DND-41 (cell line): Measurements from ENCODE around the gene CLP1.

ENCODE experiments used
- ATAC-seq: fragments of 200-7000 bp; cut with Tn5 transposase; 3 replicates; pipeline ENCODE4 v1.9.1; 2021; ENCODE audit warnings: low read depth; ENCODE audit not compliant: insufficient read depth
- DNase-seq: peaks from one replicate; pipeline ENCODE4 v3.0.0-alpha.2; 2020
- H2AFZ ChIP-seq: 2 replicates; pipeline ENCODE4 v1.6.0; 2012; ENCODE audit warnings: low read depth, low read length
- H3K27ac ChIP-seq: 2 replicates; pipeline ENCODE4 v1.5.1; 2012; ENCODE audit warnings: low read length, inconsistent platforms
- H3K27me3 ChIP-seq: fragments of 200-600 bp; sonication (generic); 2 replicates; pipeline ENCODE4 v1.6.0; 2012; ENCODE audit warnings: low read length, mild to moderate bottlenecking, inconsistent platforms; ENCODE audit not compliant: insufficient read depth, poor library complexity
- H3K36me3 ChIP-seq: 2 replicates; pipeline ENCODE4 v1.5.1; 2012; ENCODE audit warnings: low read length, inconsistent platforms; ENCODE audit not compliant: insufficient read depth
- H3K4me1 ChIP-seq: 2 replicates; pipeline ENCODE4 v1.5.1; 2012; ENCODE audit warnings: mild to moderate bottlenecking, low read length; ENCODE audit not compliant: insufficient read depth
- H3K4me2 ChIP-seq: 2 replicates; pipeline ENCODE4 v1.6.0; 2012; ENCODE audit warnings: mild to moderate bottlenecking, moderate library complexity, low read length, inconsistent platforms; ENCODE audit not compliant: insufficient read depth
- H3K4me3 ChIP-seq, 2 experiments: fragments of 200-600 bp in 1 of 2; shearing (Covaris generic) in 1 of 2; 2 replicates each; pipeline ENCODE4 v1.5.1; 2012 to 2016; ENCODE audit warnings: inconsistent platforms in 2 of 2, low read length in 2 of 2, mild to moderate bottlenecking in 2 of 2, low read depth in 1 of 2, moderate library complexity in 1 of 2
- H3K79me2 ChIP-seq: 2 replicates; pipeline ENCODE4 v1.6.0; 2012; ENCODE audit warnings: low read length, inconsistent platforms; ENCODE audit not compliant: insufficient read depth
- H3K9ac ChIP-seq: 2 replicates; pipeline ENCODE4 v1.6.0; 2012; ENCODE audit warnings: low read depth, mild to moderate bottlenecking, inconsistent platforms, low read length, moderate library complexity
- H3K9me3 ChIP-seq: 2 replicates; pipeline ENCODE4 v1.5.1; 2012; ENCODE audit warnings: low read length, moderate library complexity, mild to moderate bottlenecking, inconsistent platforms; ENCODE audit not compliant: insufficient read depth, severe bottlenecking
- H4K20me1 ChIP-seq: 2 replicates; pipeline ENCODE4 v1.6.0; 2012; ENCODE audit warnings: low read length; ENCODE audit not compliant: insufficient read depth
- EZH2 ChIP-seq: IDR thresholded peaks from 3 replicates; pipeline ENCODE4 v1.6.1; 2012; ENCODE audit warnings: borderline replicate concordance, low read depth, mild to moderate bottlenecking, moderate library complexity, low read length, inconsistent platforms; ENCODE audit not compliant: severe bottlenecking
- TF ChIP-seq, protein P1 (sequence below): IDR thresholded peaks from 2 replicates; pipeline ENCODE4 v1.5.1; 2012; ENCODE audit warnings: borderline replicate concordance, low read length, moderate library complexity, mild to moderate bottlenecking; ENCODE audit not compliant: poor library complexity, severe bottlenecking; ENCODE audit errors: extremely low read depth

CLP1 gene

GRCh38 chr11:57615308-57615707 lies 42.3 kb upstream of the CLP1 start:
- H3K9me3 ChIP-seq = peaks cover 9% of the 10 kb centered on the region
- no peak overlapping the region for H2AFZ ChIP-seq
- no peak for DNase-seq
- ATAC-seq = no peak
- H3K9ac ChIP-seq = no peak overlapping the region
- no peak overlapping the region for H3K27ac ChIP-seq
- no peaks in the 10 kb centered on the region for H3K27me3 ChIP-seq
- no peaks in the 10 kb centered on the region for H3K79me2 ChIP-seq
- no peaks in the 10 kb centered on the region for H3K36me3 ChIP-seq
- H3K4me1 ChIP-seq = no peaks in the 10 kb centered on the region
- H3K4me3 ChIP-seq = no peak overlapping the region
- TF ChIP-seq, protein P1, sequence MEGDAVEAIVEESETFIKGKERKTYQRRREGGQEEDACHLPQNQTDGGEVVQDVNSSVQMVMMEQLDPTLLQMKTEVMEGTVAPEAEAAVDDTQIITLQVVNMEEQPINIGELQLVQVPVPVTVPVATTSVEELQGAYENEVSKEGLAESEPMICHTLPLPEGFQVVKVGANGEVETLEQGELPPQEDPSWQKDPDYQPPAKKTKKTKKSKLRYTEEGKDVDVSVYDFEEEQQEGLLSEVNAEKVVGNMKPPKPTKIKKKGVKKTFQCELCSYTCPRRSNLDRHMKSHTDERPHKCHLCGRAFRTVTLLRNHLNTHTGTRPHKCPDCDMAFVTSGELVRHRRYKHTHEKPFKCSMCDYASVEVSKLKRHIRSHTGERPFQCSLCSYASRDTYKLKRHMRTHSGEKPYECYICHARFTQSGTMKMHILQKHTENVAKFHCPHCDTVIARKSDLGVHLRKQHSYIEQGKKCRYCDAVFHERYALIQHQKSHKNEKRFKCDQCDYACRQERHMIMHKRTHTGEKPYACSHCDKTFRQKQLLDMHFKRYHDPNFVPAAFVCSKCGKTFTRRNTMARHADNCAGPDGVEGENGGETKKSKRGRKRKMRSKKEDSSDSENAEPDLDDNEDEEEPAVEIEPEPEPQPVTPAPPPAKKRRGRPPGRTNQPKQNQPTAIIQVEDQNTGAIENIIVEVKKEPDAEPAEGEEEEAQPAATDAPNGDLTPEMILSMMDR = no peak
- no peak for TF ChIP-seq EZH2
- H4K20me1 ChIP-seq = no peaks in the 10 kb centered on the region
- H3K4me2 ChIP-seq = no peak overlapping the region

GRCh38 chr11:57616595-57616994 lies 41.0 kb upstream of the CLP1 start:
- peaks cover 9% of the 10 kb centered on the region for H3K9me3 ChIP-seq
- no peak for DNase-seq
- no peaks in the 10 kb centered on the region for H4K20me1 ChIP-seq
- no peaks in the 10 kb centered on the region for H3K27me3 ChIP-seq
- no peaks in the 10 kb centered on the region for H3K36me3 ChIP-seq
- H3K9ac ChIP-seq = no peak overlapping the region
- no peaks in the 10 kb centered on the region for H3K79me2 ChIP-seq
- H3K4me3 ChIP-seq = no peak overlapping the region
- no peak overlapping the region for H3K4me2 ChIP-seq
- no peak for ATAC-seq
- no peak overlapping the region for H2AFZ ChIP-seq
- no peak overlapping the region for H3K27ac ChIP-seq
- TF ChIP-seq EZH2 = no peak
- TF ChIP-seq, protein P1 = no peak
- no peaks in the 10 kb centered on the region for H3K4me1 ChIP-seq

- peaks cover 9% of the 10 kb centered on the region for H3K9me3 ChIP-seq
- H3K36me3 ChIP-seq = no peaks in the 10 kb centered on the region
- H3K27me3 ChIP-seq = no peaks in the 10 kb centered on the region
- DNase-seq = no peak
- H4K20me1 ChIP-seq = no peaks in the 10 kb centered on the region
- ATAC-seq = no peak
- TF ChIP-seq, protein P1 = no peak
- TF ChIP-seq EZH2 = no peak
- no peak overlapping the region for H3K27ac ChIP-seq
- no peaks in the 10 kb centered on the region for H3K4me1 ChIP-seq
- no peaks in the 10 kb centered on the region for H3K79me2 ChIP-seq
- no peak overlapping the region for H3K4me3 ChIP-seq
- H3K9ac ChIP-seq = no peak overlapping the region
- no peak overlapping the region for H3K4me2 ChIP-seq
- H2AFZ ChIP-seq = peak overlapping the region; percentile 13; the same call in 1 of the 2 replicates
Observed at GRCh38 chr11:57618438-57618837, 39.1 kb upstream of the CLP1 start.

DNA sequence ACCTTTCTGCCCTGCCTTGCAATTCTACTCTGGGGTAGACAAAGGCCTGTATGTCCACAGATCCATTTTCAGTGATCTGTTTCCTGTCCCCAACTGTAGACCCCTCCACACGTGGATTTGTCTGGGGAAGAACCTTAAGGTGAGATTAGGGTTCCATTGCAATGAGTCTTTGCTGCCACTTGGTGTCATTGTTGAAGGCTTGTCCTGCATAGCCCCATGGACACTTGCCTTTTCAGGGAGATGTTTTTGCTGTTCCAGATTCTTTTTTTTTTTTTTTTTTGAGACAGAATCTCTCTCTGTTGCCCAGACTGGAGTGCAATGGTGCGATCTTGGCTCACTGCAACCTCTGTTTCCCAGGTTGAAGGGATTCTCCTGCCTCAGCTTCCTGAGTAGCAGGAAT lies 38.2 kb upstream of the CLP1 start:
- Histone ChIP-seq H3K9ac (no peak overlapping the region), H3K27me3 (no peaks in the 10 kb centered on the region), H3K4me3 (no peak overlapping the region), H3K36me3 (no peaks in the 10 kb centered on the region), H2AFZ (no peak overlapping the region), H3K9me3 (peaks cover 9% of the 10 kb centered on the region), H3K79me2 (no peaks in the 10 kb centered on the region), H3K4me2 (no peak overlapping the region), H3K4me1 (no peaks in the 10 kb centered on the region), H3K27ac (no peak overlapping the region), H4K20me1 (no peaks in the 10 kb centered on the region)
- no peak for DNase-seq
- no peak for TF ChIP-seq EZH2
- TF ChIP-seq, protein P1 = peak; percentile 53
- ATAC-seq = no peak; the same call in 2 of the 3 replicates
